Lower leg skin (tissue), 4 donors: ENCODE results near the gene AQP2. TPM values are rescaled to one million over a fixed set of nuclear protein-coding genes. Genes with fewer than 3 reads are reported as not detected.
A peak's percentile ranks its signal among the peaks of the same experiment; 100 is the strongest.

Experiments
- DNase-seq, 2 donors: peaks; one replicate each; pipeline ENCODE4 v3.0.0-alpha.2; 2019; ENCODE audit warnings: low spot score in 2 of 2
- H3K4me3 ChIP-seq: fragments of 200-600 bp; sonication (generic); 2 replicates; pipeline ENCODE4 v1.5.1; 2017; ENCODE audit warnings: mild to moderate bottlenecking, low read depth; ENCODE audit not compliant: poor library complexity, severe bottlenecking
- POLR2A ChIP-seq, 2 donors: fragments of 450-650 bp; IDR thresholded peaks; one replicate each; pipeline ENCODE4 v1.6.1; 2016 to 2017; ENCODE audit warnings: antibody characterized with exemption in 2 of 2, mild to moderate bottlenecking in 1 of 2, moderate library complexity in 1 of 2
- WGBS, 2 donors: methylation state at CpG; one replicate each; pipeline ENCODE4 v1.1.5; 2018; 5-methylcytosine and 5-hydroxymethylcytosine counted together
- intact Hi-C: fragments of 100-400 bp; cut with DNase I; formaldehyde crosslinking; loops from one replicate; pipeline ENCODE4 v1.15.0; 2023; ENCODE audit warnings: low total_unique reads
- total RNA-seq, 4 donors: library from RNA; depleted of rRNA; stranded (reverse); fragments of >200 nt; gene quantifications; one replicate each; pipeline ENCODE4 v1.1.0, GENCODE V29; 2016
- TF ChIP-seq, protein P1 (sequence below), 3 donors: fragments of 450-650 bp; IDR thresholded peaks; one replicate each; pipeline ENCODE4 v1.5.1; 2016; ENCODE audit warnings: antibody characterized with exemption in 3 of 3, mild to moderate bottlenecking in 3 of 3, moderate library complexity in 2 of 3

The AQP2 gene
- total RNA-seq, 4 donors from 2014 or later: 0.36 TPM; not detected in 3

DNA sequence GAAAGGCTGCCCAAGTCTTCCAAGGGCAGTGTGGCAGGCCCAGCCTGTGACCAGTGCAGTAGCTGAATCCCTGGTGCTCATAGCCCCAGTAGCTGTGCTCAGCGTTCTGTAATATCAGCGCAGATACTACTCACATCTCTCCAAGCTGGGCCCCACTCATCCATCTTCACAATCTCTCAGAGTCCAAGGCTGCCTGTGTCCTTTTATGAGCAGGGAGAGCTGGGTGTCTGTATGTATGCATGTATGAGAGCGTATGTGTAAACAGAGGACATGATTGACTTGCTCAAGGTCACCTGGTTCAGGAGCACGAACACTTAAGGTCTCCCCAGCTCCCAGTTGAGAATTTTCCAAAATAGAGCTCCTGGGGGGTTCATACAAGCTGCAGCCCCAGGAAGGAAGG, 27.6 kb downstream of the AQP2 start:
- no peak for DNase-seq
- 70 to 83% methylated on average over 4 of the region's 4 CpGs for WGBS, 2 donors
- no peak for TF ChIP-seq POLR2A (IDR thresholded peaks at IDR 0.05)
- TF ChIP-seq, protein P1, sequence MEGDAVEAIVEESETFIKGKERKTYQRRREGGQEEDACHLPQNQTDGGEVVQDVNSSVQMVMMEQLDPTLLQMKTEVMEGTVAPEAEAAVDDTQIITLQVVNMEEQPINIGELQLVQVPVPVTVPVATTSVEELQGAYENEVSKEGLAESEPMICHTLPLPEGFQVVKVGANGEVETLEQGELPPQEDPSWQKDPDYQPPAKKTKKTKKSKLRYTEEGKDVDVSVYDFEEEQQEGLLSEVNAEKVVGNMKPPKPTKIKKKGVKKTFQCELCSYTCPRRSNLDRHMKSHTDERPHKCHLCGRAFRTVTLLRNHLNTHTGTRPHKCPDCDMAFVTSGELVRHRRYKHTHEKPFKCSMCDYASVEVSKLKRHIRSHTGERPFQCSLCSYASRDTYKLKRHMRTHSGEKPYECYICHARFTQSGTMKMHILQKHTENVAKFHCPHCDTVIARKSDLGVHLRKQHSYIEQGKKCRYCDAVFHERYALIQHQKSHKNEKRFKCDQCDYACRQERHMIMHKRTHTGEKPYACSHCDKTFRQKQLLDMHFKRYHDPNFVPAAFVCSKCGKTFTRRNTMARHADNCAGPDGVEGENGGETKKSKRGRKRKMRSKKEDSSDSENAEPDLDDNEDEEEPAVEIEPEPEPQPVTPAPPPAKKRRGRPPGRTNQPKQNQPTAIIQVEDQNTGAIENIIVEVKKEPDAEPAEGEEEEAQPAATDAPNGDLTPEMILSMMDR (IDR thresholded peaks at IDR 0.05): no peak
- intact Hi-C loops: no loop called here
- H3K4me3 ChIP-seq: no peak overlapping the region

DNA sequence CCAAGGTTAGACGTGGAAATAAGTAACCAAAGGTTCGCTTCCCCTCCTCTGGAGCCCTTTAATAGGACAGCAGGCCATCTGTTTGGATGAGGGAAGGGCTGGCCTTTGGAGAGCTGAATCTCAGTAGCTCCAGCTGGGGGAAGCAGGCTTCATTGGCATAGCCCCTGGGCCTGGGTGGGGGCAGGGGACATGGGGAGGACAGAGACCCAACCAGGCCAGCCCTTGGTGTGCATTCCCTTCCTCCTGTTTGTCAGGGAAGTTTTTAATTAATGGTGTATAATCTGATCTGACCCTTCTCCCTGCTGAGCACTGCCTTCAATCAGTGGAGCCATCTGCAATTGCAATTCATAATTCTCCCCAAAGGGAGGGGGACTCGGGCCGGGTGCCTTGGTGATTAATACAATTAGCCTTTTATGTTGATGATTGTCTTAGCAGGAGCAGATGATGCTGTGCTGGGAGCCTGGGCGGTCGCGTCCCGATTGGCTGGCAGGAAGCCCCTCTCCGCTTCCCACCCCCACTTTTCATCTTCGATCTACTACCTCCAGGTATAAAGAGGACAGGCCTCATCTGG, 28.6 kb downstream of the AQP2 start:
- intact Hi-C loops: no loop called here
- DNase-seq: peak in 1 of 2 donors; percentile 34
- TF ChIP-seq, protein P1 (IDR thresholded peaks at IDR 0.05): no peak
- TF ChIP-seq POLR2A (IDR thresholded peaks at IDR 0.05): no peak
- WGBS, 2 donors: 80 to 85% methylated on average over 10 of the region's 10 CpGs
- no peak overlapping the region for H3K4me3 ChIP-seq

DNA sequence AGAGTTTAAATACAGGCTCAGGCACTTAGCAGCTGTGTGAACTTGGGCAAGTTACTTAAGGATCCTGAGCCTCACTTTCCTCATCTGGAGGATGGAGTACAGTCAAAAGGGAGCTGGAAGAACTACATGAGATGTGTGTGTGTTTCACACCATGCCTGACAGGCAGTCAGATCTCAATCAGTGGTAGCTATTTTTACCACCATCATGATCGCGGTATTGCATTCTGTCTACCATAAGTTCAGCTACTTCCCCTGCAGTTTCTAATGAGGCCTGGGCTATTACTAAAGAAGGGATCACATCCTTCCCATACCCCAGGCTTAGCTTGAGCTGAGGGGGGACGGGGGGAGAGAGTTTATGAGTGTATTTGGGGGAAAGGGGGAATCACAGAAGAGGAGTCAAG, 29.3 kb downstream of the AQP2 start:
- intact Hi-C loops: no loop called here
- whole genome bisulfite sequencing, 2 donors: 84 to 87% methylated on average over 3 of the region's 3 CpGs
- H3K4me3 ChIP-seq: no peak overlapping the region
- DNase-seq: no peak
- no peak for TF ChIP-seq POLR2A (IDR thresholded peaks at IDR 0.05)
- TF ChIP-seq, protein P1 (IDR thresholded peaks at IDR 0.05): no peak

DNA sequence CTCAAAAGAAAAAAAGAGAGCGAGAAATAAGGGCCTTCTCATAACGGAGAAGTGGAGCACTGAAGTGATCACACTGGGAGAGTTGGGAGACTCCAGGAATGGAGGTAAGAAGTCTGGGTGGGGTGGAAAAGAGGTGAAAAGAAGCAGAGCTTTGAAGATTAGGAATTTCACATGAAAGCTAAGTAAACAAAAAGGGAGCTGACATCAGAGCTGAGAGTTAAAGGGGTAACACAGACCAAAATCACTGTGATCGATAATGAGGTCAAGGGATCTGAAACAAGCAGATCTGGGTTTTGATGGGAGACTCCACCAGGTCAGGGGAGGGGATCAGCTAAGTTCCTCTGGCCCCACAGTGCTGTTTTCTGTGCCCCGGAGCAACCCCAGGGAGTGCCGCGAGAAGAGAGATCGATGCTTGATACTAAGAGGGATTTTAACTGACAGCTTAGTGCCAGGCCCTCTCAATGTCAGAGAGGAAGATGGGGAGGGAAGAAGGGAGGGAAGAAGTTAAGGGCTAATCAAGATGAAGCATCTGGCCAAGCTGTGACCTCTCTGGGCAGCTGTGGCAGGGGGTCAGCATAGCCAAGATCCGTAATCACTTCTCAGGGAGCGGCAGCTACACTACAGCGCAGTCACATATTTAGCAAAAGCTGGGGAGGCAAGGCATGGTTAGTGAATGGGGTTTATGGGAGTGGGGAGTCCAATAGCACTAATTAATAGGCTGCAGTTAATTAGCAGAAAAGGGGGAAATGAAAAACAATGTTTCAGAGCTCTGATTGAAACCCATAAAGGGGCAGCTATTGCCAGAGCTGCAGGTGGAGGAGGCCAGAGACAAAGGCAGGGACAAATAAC, 30.2 kb downstream of the AQP2 start:
- DNase-seq: peak in 1 of 2 donors; percentile 25
- TF ChIP-seq, protein P1 (IDR thresholded peaks at IDR 0.05): no peak
- TF ChIP-seq POLR2A (IDR thresholded peaks at IDR 0.05): no peak
- H3K4me3 ChIP-seq: no peak overlapping the region
- 85% methylated on average over 10 of the region's 10 CpGs for WGBS, 2 donors
- intact Hi-C loops: no loop called here

DNA sequence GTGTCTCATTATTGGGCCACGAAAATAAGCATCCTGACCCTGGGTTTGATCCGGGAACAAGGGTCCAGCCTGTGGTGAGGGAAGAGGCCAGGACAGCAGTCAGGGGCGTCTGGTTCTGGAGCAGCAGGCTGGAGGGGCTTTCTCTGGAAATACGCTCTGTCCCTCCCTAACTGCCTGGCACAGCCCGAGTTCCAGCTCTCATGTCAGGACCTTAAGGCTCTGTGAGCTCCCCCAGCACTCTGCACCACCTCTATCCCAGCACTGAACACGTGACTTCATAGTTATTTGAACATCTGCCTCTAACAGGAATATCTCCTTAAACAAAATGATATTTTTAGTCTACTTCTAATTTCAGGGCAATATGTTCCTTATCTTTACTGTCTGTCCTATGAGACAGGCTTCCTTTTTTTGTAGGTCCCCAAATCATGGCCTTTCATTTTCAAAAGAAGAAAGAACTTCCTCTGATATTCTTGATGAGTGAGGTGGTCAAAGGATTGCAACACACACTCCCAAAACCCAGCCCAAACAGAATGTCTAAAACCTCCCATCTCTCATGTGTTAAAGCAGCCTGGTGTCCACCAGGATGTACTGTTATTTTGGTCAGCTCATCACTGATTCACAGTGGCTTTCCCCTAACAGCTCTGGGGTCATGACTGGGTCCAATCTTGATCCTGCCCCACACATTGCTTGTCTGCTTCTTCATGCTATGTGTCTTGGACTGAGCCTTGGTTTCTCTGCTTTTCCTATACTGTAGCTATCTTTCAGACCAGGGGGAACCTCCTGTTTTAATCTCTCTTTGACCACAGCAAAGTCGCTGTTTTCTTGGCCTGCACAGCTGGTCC, 31.9 kb downstream of the AQP2 start:
- WGBS, 2 donors: 91 to 92% methylated on average over 7 of the region's 7 CpGs
- intact Hi-C loops: no loop called here
- no peak overlapping the region for H3K4me3 ChIP-seq
- TF ChIP-seq, protein P1 (IDR thresholded peaks at IDR 0.05): no peak
- no peak for TF ChIP-seq POLR2A (IDR thresholded peaks at IDR 0.05)
- DNase-seq: peak in 1 of 2 donors; percentile 29
